GM12801 (cell line): ENCODE measurements around the gene IL1F10.

Experiments used
- TF ChIP-seq, protein P1 (sequence below): IDR thresholded peaks from one replicate; pipeline ENCODE4 v1.5.1; 2011; ENCODE audit warnings: control low read depth; ENCODE audit not compliant: insufficient read length; ENCODE audit errors: extremely low read depth

IL1F10 gene

DNA sequence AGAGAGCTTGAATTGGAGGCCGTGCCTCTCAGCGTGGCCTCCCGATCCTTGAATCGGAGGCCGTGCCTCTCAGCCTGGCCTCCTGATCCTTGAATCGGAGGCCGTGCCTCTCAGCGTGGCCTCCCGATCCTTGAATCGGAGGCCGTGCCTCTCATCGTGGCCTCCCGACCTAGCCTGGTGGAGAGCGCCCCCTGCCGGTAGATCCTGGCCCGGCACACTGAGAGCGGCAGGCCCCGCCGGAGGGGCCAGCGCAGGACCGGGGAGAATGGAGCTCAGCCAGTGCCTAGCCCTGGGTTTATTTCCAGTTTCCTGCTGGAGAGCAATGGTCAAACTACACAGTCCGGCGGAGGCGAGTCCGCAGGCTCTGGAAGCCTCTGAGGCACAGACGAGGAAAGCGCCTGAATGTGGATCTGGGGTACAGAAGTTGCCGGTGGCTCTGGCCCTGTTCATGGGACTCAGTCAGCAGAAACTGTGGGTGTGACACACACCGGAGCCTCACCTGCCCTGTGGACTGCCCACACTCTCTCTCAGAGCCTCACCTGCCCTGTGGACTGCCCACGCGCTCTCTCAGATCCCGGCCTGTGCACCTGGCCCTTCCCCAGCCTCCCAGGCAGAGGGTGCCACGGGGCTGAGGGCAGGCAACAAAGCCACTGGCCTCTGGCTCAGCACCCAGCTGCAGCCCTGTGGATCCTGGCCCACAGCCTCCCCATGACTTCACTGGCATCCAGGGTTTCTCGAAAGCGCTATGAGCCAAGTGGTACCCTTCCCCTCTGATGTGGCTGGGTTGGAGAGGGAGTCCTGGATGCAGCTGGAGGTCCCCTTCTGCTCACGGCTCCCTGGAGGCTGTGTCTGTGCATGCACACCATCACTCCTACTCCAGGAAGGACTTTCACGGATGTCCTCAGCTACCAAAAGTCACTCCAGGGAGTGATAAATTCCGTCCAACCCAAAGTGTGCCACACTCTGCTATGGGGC, 16.6 kb upstream of the IL1F10 start:
- TF ChIP-seq, protein P1, sequence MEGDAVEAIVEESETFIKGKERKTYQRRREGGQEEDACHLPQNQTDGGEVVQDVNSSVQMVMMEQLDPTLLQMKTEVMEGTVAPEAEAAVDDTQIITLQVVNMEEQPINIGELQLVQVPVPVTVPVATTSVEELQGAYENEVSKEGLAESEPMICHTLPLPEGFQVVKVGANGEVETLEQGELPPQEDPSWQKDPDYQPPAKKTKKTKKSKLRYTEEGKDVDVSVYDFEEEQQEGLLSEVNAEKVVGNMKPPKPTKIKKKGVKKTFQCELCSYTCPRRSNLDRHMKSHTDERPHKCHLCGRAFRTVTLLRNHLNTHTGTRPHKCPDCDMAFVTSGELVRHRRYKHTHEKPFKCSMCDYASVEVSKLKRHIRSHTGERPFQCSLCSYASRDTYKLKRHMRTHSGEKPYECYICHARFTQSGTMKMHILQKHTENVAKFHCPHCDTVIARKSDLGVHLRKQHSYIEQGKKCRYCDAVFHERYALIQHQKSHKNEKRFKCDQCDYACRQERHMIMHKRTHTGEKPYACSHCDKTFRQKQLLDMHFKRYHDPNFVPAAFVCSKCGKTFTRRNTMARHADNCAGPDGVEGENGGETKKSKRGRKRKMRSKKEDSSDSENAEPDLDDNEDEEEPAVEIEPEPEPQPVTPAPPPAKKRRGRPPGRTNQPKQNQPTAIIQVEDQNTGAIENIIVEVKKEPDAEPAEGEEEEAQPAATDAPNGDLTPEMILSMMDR: no peak

DNA sequence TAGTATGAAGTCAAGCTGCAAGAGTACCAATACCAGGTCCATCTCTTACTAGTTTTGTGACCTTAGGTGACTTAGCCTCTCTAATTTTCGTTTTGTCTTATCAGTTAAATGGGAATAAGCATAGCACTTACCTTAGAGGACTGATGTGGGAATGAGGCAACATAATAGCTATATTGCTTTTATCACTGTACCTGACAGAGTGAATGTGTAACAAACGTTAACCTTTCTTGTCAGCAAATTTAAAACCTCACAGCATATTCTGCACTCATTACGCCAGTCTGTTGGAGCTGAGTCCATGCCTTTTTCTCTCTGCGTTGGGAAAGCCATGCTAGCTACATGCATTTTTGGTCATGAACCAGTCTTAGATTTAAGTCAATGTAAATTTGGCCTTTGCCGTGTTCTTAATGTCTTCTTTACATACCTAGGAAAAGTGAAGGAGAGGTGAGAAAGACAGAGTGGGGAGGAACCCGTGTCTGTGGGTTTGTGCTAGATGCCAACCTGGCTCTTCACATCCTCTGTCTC, 15.3 kb upstream of the IL1F10 start, which contains the start of gene IL36B:
Gene IL36B (minus strand): TSS at position 472 of the 522 bp plus-strand sequence.
- TF ChIP-seq, protein P1: no peak

DNA sequence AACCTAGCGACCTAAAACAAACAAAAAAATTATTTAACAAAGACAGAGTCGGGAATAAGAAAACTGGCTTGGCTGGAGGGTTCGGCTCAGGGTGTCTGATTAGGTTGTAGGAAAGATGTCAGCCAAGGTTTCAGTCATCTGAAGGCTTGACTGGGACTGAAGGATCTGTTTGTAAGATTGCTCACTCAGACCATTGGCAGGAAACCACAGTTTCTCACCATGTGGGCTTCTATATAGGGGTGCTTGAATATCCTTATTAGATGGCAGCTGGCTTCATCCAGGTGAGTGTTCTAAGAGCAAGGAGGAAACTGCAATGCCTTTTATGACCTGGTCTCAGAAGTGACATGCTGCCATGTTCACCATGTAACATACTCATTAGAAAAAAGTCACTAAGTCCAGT, 14.1 kb upstream of the IL1F10 start:
- TF ChIP-seq, protein P1: no peak

DNA sequence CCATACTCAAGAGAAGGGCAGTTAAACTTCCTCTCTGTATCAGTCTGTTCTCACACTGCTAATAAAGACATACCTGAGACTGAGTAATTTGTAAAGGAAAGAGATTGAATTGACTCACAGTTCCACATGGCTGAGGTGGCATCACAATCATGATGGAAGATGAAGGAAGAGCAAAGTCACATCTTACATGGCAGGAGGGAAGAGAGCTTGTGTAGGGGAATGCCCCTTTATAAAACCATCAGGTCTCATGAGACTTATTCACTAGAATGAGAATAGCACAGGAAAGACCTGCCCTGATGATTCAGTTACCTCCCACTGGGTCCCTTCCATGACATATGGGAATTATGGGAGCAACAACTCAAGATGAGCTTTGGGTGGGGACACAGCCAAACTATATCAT, 13.7 kb upstream of the IL1F10 start:
- TF ChIP-seq, protein P1: no peak

DNA sequence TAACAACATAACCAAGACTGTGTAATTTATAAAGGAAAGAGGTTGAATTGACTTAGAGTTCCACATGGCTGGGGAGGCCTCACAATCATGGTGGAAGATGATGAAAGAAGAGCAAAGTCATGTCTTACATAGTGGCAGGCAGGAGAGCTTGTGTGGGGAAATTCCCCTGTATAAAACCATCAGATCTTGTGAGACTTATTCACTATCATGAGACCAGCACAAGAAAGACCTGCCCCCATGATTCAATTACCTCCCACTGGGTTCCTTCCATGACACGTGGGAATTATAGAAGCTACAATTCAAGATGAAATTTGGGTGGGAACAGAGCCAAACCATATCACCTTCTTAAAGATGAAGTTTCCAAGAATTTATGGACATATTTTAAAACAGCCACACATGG, 11.2 kb upstream of the IL1F10 start:
- TF ChIP-seq, protein P1: no peak

DNA sequence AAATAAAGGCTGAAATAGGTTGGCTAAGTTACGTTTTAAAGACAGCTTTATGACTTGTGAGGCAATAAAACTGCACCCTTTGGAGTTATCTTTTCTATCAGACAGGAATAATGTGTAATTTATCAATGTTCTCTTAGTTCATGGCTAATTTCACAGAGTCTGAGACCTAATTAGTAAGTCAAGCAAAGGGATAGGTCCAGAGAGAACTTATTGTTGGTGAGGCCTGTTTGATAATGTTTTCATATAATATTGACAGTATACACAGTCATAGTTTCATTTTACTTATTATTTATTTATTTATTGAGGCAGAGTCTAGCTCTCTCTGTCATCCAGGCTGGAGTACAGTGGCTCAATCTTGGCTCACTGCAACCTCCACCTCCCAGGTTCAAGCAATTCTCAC, 10.7 kb upstream of the IL1F10 start:
- TF ChIP-seq, protein P1: no peak

DNA sequence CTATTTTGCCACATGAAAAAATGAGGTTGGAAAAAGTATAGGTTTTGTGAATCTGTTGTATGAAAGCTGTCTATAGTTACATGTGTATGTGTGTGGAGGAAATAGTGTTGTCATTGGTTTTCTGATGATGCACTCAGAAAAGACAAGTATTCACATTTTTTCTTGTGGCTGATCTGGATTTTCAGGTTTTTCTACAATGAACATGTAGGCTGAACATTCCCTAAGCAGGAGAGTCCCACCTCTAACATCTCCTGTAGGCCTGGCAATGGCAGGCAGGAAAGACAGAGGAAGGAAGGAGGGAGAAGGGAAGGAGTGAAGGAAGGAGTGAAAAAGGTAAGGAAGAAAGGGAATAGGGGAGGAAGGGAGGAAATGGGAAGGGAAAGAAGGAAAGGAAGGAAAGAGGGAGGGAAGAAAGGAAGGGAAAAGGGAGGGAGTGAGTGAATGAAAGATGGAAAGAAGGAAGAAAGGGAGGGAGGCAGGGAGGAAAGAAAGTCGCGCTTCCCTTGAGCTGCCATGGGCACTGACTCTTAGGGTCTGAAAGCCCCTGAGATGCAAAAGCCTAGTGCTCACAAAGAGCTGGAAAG, 9.3 kb upstream of the IL1F10 start:
- TF ChIP-seq, protein P1: no peak
